AG08396 (cell line): ENCODE measurements around the gene COL4A2.

Experiments used
- DNase-seq: peaks from one replicate; pipeline ENCODE4 v3.0.0; 2012; ENCODE audit warnings: low spot score, mixed read lengths

COL4A2 gene

GRCh38 chr13:110419946-110420345 lies 112.9 kb downstream of the COL4A2 start:
- DNase-seq = no peak

GRCh38 chr13:110420626-110421025 lies 113.5 kb downstream of the COL4A2 start:
- no peak for DNase-seq

- DNase-seq = no peak
These were observed 114.0 kb downstream of the COL4A2 start for GRCh38 chr13:110421061-110421460.

- no peak for DNase-seq
These were observed 114.8 kb downstream of the COL4A2 start for GRCh38 chr13:110421696-110422385.

- no peak for DNase-seq
These were observed 116.0 kb downstream of the COL4A2 start for GRCh38 chr13:110422913-110423688.

GRCh38 chr13:110423689-110424302 lies 116.7 kb downstream of the COL4A2 start:
- DNase-seq = no peak

- no peak for DNase-seq
These were observed 117.7 kb downstream of the COL4A2 start for GRCh38 chr13:110424569-110425443.

- no peak for DNase-seq
These were observed 118.3 kb downstream of the COL4A2 start for GRCh38 chr13:110425444-110425780.

- no peak for DNase-seq
These were observed 119.7 kb downstream of the COL4A2 start for GRCh38 chr13:110426735-110427134.

GRCh38 chr13:110428313-110428712 lies 121.2 kb downstream of the COL4A2 start:
- no peak for DNase-seq

- no peak for DNase-seq
These were observed 123.6 kb downstream of the COL4A2 start for GRCh38 chr13:110430391-110431336.

- no peak for DNase-seq
These were observed 124.6 kb downstream of the COL4A2 start for GRCh38 chr13:110431425-110432294.

- no peak for DNase-seq
These were observed 125.4 kb downstream of the COL4A2 start for GRCh38 chr13:110432522-110432921.

GRCh38 chr13:110433014-110433413 lies 125.9 kb downstream of the COL4A2 start:
- DNase-seq = no peak

- DNase-seq = no peak
These were observed 127.5 kb downstream of the COL4A2 start for GRCh38 chr13:110434629-110435028.

- no peak for DNase-seq
These were observed 128.2 kb downstream of the COL4A2 start for GRCh38 chr13:110435331-110435730.

- no peak for DNase-seq
These were observed 129.2 kb downstream of the COL4A2 start for GRCh38 chr13:110436276-110436675.

- no peak for DNase-seq
These were observed 129.8 kb downstream of the COL4A2 start for GRCh38 chr13:110436786-110437370.

- DNase-seq = no peak
These were observed 131.1 kb downstream of the COL4A2 start for GRCh38 chr13:110438211-110438610.

GRCh38 chr13:110438776-110439175 lies 131.7 kb downstream of the COL4A2 start:
- DNase-seq = no peak
